NCI-H345 (cell line): Measurements from ENCODE around the gene UFC1.
A peak's percentile ranks its signal among the peaks of the same experiment; 100 is the strongest.

Source experiments
- DNase-seq: peaks from one replicate; lab custom pipeline; 2025; lab: John Stamatoyannopoulos, UW

The UFC1 gene

DNA sequence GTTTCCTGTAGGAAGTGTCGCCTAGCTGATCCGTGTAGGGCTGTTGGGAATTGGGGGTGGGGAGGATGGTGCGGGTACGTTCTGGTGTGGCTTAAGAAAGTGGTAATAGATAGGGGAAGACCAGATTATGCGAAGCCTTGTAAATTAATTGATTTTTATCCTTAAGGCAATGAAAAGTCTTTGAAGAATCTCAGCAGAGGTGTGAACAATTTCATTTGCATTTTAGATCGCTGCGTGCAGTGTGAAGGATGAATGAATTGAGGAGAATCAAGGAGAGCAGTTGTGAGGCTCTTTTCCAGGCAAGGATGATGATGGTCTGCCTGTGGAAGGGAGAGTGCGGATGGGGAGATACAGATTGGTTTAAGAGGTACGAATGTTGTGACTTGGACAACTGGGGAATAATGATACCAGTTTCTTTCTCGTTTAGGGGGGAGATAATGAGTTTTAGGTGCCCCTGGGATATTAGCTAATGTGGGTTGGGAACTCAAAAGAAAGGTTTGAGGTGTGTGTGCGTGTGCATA lies 20.5 kb upstream of the UFC1 start:
- DNase-seq, result no peak

DNA sequence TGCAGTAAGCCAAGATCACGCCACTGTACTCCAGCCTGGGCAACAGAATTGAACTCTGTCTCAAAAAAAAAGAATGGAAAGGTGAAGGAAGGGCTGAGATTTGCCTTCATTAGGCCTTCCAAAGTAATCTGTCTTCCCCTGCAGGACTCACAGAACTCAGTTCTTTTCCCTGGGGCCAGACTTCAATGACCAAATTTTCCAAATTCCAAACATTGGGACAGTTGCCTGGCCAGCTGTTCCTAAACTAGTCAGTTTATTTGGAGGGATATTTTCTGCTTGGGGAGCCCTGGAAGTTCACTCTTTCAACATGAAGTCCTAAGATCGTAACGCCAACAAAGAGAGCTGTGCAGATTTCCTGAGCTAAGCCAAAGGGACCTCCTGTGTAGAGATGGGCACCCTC lies 15.9 kb upstream of the UFC1 start:
- DNase-seq, result no peak

DNA sequence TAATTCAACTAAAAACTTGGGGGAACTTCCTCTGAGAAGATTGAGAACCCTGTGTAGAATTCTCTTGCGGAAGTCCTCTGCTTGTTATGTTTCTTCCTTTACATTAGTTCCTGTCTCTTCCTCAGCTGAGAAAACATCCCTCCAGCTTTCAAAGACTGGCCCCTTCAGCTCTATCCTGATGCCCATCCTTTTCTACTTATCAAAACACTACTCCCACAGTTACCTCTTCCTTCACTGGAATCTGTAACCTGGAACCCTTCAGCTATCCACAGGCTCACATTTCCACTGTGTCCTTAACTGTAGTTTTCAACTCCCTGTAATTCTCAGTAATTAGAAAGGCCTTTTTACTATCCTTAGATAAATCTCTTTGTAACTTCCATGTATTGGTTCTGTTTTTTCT lies 15.3 kb upstream of the UFC1 start:
- no peak for DNase-seq

DNA sequence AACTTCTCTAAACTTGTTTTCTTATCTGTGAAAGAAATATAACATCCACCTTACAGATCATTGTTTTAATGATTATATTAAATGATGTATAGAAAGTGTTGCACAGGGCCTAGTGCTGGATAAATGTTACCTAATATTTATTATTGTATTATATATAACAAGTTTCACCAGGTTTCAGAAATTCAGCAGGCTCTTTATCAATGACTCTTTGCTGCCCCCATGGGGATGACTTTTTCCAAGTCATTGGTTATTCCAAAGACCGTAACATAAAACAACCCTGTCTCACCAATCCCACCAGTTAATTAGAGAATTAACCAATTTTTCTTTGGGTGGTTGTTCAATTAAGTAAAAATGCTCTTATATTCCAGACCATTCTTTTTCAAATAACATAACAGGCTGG lies 14.0 kb upstream of the UFC1 start:
- peak; percentile 13 for DNase-seq

DNA sequence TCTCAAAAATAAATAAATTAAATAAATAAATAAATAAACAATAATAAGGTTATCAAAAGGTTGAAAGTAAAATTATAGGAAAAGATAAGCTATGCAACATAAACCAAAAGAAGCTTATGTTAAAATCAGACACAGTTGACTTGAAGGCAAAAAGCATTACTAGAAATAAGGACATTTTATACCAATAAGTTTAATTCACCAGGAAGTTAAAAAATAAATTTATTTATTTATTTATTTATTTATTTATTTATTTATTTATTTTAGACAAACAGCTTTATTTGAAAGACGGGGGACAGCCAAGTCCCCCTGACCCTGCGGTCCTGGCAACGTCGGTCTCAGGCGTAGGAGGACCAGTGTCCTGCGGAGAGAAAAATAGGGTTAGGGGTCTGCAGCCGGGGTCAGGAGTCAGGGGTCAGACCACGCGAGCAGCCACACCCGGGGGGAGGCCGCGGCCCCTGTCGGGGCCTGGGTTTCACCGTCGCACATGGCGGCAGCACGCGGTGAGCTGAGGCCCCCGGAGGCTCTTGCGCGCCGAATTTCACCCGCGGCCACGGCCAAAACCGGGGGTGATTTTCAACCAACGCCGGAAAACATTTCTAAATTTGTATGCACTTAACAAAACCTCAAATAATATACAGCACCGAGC lies 12.9 kb upstream of the UFC1 start:
- no peak for DNase-seq

DNA sequence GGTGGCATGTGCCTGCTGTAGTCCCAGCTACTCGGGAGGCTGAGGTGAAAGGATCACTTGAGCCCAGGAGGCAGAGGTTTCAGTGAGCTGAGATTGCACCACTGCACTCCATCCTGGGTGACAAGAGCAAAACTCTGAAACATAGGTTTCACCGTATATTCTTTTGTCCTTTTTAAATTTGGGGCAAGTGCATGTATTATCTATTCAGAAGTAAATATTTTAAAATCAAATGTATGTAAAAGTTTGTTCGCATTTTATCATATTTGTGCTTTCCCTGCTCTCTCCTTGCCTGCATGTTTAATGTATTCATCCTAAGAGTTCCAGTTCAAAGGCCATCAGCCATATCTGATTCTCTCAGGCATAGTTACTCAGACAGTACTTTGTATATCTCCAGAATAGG lies 7.9 kb upstream of the UFC1 start:
- DNase-seq, result no peak

DNA sequence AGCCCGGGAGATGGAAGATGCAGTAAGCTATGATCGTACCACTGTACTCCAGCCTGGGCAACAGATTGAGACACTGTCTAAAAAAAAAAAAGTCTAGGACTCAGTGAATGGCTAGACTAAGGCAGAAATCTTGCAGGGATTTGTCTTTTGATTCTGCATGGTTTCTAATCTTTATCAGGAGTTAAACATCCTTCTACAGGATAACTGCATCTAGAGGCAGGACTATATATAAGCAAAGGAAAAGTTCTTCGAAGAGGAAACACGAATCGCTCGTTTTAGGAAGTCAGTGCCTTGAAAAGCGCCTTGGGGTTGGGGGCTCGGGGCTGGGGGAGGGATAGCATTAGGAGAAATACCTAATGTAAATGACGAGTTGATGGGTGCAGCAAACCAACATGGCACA lies 602 bp upstream of the UFC1 start:
- no peak for DNase-seq

DNA sequence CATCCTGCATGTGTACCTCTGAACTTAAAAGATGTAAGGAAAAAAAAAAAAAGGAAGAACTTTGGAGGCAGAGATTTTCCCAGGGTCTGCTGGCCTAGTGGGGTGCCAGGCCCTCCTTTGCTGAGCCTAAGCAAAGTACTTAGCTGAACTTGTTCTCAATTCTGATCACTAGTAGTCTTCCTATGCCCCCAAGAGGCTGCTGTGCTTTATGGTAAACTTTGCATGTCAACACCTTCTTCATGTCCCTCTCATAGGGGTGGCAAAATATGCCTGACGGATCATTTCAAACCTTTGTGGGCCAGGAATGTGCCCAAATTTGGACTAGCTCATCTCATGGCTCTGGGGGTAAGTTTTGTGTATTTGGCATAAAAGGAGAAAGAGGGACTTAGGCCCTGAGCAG lies 4.1 kb downstream of the UFC1 start:
- DNase-seq, result no peak

DNA sequence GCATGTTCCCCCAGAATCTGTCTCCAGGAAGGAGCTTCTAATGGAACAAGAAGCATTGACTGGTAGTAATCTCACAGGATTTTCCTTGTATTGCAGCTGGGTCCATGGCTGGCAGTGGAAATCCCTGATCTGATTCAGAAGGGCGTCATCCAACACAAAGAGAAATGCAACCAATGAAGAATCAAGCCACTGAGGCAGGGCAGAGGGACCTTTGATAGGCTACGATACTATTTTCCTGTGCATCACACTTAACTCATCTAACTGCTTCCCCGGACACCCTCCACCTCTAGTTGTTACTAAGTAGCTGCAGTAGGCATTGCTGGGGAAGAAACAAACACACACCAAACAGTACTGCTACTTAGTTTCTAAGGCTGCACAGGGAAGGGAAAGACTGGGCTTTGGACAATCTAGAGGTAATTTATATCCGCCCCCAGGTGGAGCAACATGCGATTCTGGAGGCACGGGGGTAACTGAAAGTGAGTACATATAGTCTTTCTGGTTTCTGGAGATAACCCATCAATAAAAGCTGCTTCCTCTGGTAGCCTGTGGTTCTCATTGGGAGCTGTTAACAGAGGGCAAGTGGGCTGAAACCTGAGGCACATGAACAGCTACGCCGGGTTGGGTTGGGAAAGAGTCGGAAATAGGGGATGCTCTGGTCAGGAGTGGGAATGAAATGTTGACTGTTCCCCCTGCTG lies 4.7 kb downstream of the UFC1 start:
- no peak for DNase-seq

DNA sequence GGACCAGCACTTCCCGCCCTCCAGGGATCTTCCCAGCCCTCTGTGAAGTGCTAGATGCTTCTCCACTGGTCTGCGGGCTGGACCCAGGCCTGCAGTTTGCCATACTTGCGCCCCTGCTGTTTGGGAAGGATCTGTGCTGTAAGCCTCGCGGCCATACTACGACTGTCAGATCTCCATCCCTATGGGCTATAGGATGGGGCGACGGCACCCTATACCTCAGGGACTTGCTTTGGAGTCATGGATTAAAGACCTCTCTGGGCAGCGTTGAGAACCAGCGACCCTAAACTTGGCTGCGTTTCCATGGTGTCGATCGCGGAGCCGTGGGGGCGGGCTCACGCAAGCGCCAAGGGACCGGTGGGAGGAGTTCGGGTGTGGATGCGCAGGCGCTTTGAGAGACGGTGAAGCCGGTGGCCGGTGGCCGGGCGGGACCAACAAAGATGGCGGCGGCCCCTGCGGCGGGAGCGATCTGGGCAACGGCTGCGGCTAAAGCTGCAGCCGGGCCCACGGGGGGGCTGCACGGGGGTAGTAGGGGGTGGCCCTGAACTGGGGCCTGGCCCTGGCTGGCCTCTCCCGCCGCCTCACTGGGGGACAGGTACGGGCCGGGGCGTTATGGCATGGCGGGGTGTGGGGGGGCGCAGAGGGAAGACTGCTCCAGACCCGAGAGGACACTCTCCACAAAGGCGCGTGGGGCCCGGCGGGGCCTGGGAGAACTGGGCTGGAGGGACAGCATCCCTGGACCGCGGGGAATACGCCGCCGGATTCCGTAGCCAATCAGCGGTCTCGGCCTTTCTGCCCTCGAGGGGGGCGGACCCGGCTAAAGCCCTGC lies 5.5 kb downstream of the UFC1 start, which contains the start of gene USP21:
Gene USP21, plus strand, starts transcription at position 414 of the 826 bp plus-strand sequence. CDS start 1,141 bp downstream, outside the sequence.
- peak; percentile 92 for DNase-seq

DNA sequence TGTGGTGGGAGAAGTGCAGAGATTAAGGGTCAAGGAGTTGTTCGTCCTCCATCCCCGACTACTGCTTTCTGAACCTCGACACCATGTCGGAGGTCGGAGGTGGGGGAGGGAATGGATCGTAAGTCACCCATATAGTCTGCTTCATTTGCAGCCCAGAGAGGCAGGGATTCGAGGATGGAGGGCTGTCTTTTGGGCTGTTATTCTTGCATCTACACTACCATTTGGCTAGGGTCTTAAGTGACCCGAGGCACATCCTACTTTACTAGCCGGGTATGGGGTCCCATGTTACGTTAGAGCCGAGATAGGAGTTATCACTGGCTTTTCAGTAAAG lies 6.1 kb downstream of the UFC1 start:
- no peak for DNase-seq

DNA sequence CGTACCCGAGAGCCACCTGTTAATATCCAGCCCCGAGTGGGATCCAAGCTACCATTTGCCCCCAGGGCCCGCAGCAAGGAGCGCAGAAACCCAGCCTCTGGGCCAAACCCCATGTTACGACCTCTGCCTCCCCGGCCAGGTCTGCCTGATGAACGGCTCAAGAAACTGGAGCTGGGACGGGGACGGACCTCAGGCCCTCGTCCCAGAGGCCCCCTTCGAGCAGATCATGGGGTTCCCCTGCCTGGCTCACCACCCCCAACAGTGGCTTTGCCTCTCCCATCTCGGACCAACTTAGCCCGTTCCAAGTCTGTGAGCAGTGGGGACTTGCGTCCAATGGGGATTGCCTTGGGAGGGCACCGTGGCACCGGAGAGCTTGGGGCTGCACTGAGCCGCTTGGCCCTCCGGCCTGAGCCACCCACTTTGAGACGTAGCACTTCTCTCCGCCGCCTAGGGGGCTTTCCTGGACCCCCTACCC lies 6.9 kb downstream of the UFC1 start:
- DNase-seq, result no peak

DNA sequence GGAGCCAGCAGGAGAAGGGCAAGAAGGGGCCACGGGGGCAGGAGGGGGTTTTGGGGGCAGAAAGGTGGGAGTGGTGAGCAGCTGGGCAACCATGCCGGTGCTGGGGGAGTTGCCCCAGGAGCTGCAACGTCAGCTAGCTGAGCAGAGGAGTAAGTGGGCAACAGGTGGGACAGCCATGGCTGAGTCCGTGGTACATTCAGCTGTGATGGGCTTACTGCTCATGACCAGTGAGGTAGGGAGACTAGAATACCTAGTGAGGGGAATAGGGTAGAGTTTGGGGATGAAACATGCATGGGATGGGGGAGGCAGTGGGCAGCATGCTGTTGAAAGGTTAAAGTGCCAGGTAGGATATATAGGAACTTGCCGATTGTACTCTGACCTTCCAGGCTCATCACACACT lies 7.9 kb downstream of the UFC1 start:
- DNase-seq, result no peak

DNA sequence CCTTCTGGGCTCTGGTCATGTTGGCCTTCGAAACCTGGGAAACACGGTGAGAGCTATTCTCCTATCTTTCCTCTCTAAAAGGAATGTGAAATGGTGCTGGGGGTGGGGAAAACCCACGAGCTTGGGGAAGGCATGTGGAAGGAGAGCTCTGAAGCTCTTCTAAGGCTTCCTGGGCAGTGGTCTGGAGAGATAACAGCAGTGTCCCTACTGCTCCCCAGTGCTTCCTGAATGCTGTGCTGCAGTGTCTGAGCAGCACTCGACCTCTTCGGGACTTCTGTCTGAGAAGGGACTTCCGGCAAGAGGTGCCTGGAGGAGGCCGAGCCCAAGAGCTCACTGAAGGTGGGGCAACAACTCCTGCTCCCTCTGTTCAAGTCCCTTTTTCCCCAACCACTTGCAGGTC lies 8.3 kb downstream of the UFC1 start:
- no peak for DNase-seq

DNA sequence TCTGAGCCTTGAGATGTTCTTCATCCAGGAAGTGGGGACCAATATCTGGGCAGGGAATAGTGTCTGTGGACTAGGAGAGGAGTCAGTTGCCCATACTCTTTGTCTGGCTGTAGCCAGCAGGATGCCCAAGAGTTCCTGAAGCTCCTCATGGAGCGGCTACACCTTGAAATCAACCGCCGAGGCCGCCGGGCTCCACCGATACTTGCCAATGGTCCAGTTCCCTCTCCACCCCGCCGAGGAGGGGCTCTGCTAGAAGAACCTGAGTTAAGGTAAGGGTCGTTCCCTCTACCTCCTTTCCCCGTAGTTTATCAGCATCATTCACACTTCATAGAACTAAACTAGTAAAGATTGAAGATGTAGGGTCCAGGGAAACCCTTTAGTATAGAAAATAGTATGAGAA lies 9.0 kb downstream of the UFC1 start:
- no peak for DNase-seq

DNA sequence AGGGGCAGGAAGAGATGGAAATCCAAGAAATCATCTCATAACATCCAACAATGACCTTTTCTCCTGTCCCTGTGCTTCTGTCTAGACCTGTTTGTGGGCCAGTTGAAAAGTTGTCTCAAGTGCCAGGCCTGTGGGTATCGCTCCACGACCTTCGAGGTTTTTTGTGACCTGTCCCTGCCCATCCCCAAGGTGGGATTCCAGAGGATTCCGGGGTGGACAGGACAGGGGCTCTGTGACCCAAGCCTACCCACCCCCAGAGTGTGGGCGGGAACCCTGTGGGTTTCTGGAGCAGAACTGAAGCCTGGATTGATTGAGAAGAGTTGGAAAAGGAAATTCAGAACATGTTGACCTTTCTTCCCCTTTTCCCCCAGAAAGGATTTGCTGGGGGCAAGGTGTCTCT lies 10.0 kb downstream of the UFC1 start:
- no peak for DNase-seq

DNA sequence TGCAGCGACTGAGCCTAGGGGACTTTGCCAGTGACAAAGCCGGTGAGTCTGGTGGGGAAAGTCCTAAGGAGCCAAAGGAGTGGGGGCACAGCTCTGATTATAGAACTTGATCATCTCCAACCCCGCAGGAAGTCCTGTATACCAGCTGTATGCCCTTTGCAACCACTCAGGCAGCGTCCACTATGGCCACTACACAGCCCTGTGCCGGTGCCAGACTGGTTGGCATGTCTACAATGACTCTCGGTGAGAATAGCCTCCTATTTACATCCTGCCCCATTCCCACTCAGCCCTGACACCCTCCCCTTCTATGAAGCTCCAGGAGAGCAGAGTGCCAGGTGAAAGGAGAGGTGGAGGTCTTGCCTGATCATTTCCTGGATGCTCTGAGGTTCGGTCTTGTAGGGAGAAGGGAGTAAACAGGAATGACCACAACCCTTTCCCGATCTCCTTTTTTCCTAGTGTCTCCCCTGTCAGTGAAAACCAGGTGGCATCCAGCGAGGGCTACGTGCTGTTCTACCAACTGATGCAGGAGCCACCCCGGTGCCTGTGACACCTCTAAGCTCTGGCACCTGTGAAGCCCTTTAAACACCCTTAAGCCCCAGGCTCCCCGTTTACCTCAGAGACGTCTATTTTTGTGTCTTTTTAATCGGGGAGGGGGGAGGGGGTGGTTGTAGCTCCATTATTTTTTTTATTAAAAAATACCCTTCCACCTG lies 11.3 kb downstream of the UFC1 start:
- DNase-seq, result no peak

DNA sequence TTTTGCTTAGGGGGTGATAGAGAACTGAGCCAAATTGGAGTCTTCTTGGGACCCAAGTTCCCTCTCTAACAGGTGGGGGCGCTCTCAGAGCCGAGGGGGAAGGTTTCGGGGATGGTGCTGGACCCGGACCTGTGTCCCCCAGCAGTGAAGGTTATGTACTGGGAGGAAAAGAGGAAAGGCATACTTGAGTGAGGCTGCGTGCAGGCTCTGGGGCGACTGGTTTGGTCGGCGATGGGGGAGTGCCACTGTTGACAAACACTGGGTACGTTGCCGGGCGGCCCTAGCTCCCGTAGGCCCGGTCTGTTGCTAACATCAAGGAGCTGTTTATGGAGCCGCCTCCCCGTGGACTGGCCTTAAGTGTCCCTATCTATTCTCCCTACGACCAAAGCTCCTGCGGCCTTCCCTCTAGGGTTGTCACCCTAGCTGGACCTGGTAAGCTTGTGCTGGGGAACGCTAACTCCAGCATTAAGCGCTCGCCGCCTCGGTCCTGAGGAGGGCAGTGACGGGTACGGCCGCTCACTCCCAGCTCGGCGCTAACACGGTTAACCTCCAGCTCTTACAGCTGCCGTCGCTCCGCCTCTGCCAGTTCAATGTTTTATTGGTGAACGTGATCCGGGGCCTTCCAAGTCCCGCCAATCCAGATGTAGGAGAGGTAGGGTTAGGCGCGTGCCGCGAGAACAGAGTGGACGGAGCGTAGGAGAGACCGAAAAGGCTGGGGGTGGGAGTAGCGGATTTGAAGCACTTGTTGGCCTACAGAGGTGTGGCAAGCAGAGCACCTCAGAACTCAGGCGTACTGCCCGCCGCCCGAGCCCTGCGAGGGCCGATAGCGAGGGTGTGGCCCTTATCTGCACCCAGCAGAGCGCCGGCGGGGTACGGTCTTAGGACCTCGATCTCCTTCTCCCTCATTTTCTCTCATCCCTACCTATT lies 12.2 kb downstream of the UFC1 start, which contains the start of gene PPOX:
Gene PPOX, plus strand, starts transcription at position 685 of the 927 bp plus-strand sequence. CDS start 422 bp downstream, outside the sequence.
- DNase-seq, result peak; percentile 98

DNA sequence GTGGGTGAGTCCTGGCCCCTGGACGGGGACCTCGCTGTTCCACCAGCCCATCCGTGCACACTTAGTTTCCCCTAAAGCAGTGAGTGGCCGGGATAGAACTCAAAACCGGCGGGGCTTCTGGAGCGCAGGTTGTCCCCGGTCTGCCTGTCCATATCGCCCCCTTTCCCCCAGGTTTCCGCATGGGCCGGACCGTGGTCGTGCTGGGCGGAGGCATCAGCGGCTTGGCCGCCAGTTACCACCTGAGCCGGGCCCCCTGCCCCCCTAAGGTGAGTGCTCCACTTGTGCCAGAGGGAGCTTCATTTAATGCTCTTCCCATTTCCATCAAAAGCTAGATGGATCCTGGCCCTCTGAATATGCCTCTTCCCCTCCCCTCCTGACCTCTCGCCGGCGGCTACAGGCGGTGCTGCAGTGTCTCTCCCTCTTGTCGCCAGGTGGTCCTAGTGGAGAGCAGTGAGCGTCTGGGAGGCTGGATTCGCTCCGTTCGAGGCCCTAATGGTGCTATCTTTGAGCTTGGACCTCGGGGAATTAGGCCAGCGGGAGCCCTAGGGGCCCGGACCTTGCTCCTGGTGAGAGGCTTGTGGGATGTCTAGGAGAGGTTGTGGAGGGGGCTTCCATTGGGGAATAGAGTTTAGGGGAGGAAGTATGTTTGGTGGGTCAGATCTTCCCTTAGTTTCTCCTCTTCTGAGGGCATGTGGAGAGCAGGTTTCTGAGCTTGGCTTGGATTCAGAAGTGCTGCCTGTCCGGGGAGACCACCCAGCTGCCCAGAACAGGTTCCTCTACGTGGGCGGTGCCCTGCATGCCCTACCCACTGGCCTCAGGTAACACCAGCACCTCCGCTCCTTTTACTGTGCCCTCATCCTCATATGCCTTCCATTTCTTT lies 13.1 kb downstream of the UFC1 start:
- DNase-seq, result no peak

DNA sequence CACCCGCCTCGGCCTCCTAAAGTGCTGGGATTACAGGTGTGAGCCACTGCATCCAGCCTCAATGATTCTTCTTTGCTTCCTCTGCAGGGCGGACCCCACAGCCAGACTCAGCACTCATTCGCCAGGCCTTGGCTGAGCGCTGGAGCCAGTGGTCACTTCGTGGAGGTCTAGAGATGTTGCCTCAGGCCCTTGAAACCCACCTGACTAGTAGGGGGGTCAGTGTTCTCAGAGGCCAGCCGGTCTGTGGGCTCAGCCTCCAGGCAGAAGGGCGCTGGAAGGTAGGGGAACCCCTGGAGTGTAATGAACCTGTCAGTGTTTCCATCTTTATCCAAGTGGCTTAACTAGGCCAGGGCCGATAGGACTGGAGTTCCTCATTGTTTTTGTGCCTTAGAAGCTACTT lies 15.1 kb downstream of the UFC1 start:
- DNase-seq, result no peak
